ENCODE results near the gene ADAMTS5.

- TF ChIP-seq CTCF (IDR thresholded peaks at IDR 0.05; ENCODE audit: low read length) (no peak), EZH2 (IDR thresholded peaks at IDR 0.05; ENCODE audit: borderline replicate concordance, low read length) (no peak)
These were observed 33.4 kb downstream of the ADAMTS5 start for GRCh38 chr21:26933448-26933847.

Data from OCI-LY1 (cell line).